Thyroid gland (tissue), 4 donors: ENCODE measurements around the gene PTPN14. TPM values are rescaled to one million over a fixed set of nuclear protein-coding genes. Genes with fewer than 3 reads are reported as not detected.
"Not testable (repeated sequence)": the region's sequence is repeated elsewhere in the genome, so short reads cannot be mapped to it uniquely, and the experiment has no call there.

Experiments
- DNase-seq, 2 donors: peaks; one replicate each; pipeline ENCODE4 v3.0.0-alpha.2; 2019
- H3K27ac ChIP-seq, 3 donors: fragments of 200-600 bp; sonication (generic); 1 replicate in 2 of 3; 2 replicates in 1 of 3; pipeline ENCODE4 v1.5.1; 2016 to 2019; ENCODE audit warnings: mild to moderate bottlenecking in 1 of 3, moderate library complexity in 1 of 3
- H3K27me3 ChIP-seq: fragments of 200-600 bp; sonication (generic); one replicate; pipeline ENCODE4 v1.5.1; 2019
- H3K36me3 ChIP-seq, 2 donors: fragments of 200-600 bp; sonication (generic); one replicate each; pipeline ENCODE4 v1.5.1; 2016 to 2019
- H3K4me1 ChIP-seq, 2 donors: fragments of 200-600 bp; sonication (generic); one replicate each; pipeline ENCODE4 v1.5.1; 2017 to 2019
- H3K4me3 ChIP-seq, 3 donors: fragments of 200-600 bp; sonication (generic); replicated peaks in 1 of 3; 1 replicate in 2 of 3; 2 replicates in 1 of 3; pipeline ENCODE4 v1.5.1; 2016; ENCODE audit warnings: mild to moderate bottlenecking in 1 of 3
- H3K9me3 ChIP-seq: fragments of 200-600 bp; sonication (generic); one replicate; pipeline ENCODE4 v1.5.1; 2017
- POLR2A ChIP-seq, 2 donors: fragments of 450-650 bp; IDR thresholded peaks; one replicate each; pipeline ENCODE4 v1.6.1; 2017; ENCODE audit warnings: antibody characterized with exemption in 2 of 2, mild to moderate bottlenecking in 2 of 2, moderate library complexity in 1 of 2
- WGBS, 2 donors: methylation state at CpG; one replicate each; pipeline ENCODE4 v1.1.5; 2017; 5-methylcytosine and 5-hydroxymethylcytosine counted together
- intact Hi-C: fragments of 100-400 bp; cut with DNase I; formaldehyde crosslinking; loops from one replicate; pipeline ENCODE4 v1.15.1; 2023
- total RNA-seq, 4 donors: library from RNA; depleted of rRNA; stranded (reverse); fragments of >200 nt; gene quantifications; one replicate each; pipeline ENCODE4 v1.2.3, GENCODE V29; 2016
- TF ChIP-seq, protein P1 (sequence below), 6 experiments: fragments of 200-600 bp in 3 of 6; fragments of 450-650 bp in 3 of 6; sonication (generic) in 3 of 6; IDR thresholded peaks; one replicate each; pipeline ENCODE4 v1.5.1; 2016 to 2019; ENCODE audit warnings: antibody characterized with exemption in 6 of 6, mild to moderate bottlenecking in 2 of 6, inconsistent platforms in 1 of 6, moderate library complexity in 1 of 6

PTPN14 gene
- total RNA-seq = 10 to 100 TPM; 28.1 to 33.4 (median 31.8) TPM

DNA sequence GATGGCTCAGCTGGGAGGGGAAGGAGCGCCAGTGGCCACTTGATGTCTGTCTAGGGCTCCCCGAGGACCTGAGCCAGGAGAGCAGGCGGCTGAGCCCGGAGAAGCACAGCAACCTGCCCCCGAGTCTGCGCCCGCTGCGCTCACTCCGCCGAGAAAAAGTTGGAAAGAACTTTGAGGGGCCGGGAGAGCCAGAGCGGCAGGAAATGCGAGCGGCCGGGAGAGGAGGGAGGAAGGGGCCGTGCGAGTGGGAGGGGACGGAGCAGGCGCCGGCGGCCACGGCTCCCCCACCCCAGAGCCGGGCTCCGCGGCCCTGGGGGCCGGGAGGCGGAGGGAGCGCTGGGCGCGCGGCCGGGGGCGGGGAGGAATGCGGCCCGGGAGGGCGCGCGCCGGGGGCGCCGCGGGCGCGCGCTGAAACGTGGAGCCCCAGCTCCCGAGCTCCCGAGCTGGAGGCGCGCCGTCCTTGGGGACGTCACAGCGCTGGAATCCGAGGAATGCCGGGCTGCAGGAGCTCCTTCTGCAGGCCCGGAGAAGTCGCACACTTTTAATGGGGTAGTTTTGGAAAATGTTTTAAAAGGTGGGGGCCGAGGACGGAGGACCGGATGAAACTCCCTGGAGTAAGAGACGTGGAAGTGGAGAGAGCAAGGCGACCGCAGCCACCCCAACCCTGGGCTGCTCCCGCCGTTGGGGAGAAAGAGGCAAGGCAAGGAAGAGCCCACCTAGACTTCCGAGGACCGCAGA lies at the start of gene PTPN14:
PTPN14 (minus strand) TSS at position 167 of the 738 bp plus-strand sequence. CDS start 86,799 bp downstream, outside the sequence.
- Histone ChIP-seq H3K9me3 (no peaks in the 10 kb centered on the region), H3K27ac (peak within 1 kb of the TSS; percentile 100), H3K27me3 (no peaks in the 10 kb centered on the region), H3K36me3 (no peaks in the 10 kb centered on the region), H3K4me1 (peaks cover 28 to 31% of the 10 kb centered on the region in 2 donors), H3K4me3 (peak within 1 kb of the TSS; percentile 60 to 88 (median 80))
- intact Hi-C loops = no loop called here
- TF ChIP-seq, protein P1, sequence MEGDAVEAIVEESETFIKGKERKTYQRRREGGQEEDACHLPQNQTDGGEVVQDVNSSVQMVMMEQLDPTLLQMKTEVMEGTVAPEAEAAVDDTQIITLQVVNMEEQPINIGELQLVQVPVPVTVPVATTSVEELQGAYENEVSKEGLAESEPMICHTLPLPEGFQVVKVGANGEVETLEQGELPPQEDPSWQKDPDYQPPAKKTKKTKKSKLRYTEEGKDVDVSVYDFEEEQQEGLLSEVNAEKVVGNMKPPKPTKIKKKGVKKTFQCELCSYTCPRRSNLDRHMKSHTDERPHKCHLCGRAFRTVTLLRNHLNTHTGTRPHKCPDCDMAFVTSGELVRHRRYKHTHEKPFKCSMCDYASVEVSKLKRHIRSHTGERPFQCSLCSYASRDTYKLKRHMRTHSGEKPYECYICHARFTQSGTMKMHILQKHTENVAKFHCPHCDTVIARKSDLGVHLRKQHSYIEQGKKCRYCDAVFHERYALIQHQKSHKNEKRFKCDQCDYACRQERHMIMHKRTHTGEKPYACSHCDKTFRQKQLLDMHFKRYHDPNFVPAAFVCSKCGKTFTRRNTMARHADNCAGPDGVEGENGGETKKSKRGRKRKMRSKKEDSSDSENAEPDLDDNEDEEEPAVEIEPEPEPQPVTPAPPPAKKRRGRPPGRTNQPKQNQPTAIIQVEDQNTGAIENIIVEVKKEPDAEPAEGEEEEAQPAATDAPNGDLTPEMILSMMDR (IDR thresholded peaks at IDR 0.05) = peak in 4 of 6 experiments; percentile 28 to 35 (median 32)
- peak in 1 of 2 donors; percentile 85 for TF ChIP-seq POLR2A (IDR thresholded peaks at IDR 0.05)
- 0% methylated on average over 21 to 44 of the region's 67 CpGs for WGBS, 2 donors
- DNase-seq = peak; percentile 93

DNA sequence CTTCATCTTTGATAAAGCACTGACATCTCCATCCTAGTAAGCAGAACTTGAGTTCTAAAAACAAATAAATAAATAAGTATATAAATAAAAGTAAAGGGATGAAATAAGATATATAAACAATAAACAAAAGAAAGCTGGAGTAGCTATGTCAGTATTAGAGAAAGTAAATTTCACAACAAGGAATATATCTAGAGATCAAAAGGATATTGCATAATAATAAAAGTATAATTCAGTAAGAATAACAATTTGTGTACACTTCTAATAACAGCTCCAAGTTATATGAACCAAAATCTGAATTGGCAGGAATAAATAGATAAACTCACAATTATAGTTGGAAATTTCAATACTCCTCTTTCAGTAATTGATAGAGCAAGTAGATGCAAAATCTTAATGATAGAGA lies 41.8 kb upstream of the PTPN14 start:
- no peaks in the 10 kb centered on the region for H3K4me1 ChIP-seq
- no peak for TF ChIP-seq POLR2A (IDR thresholded peaks at IDR 0.05)
- TF ChIP-seq, protein P1 (IDR thresholded peaks at IDR 0.05) = no peak
- no peaks in the 10 kb centered on the region for H3K36me3 ChIP-seq
- intact Hi-C loops = no loop called here
- H3K27me3 ChIP-seq = no peaks in the 10 kb centered on the region
- H3K4me3 ChIP-seq = no peak overlapping the region
- H3K9me3 ChIP-seq = no peaks in the 10 kb centered on the region
- no peak overlapping the region for H3K27ac ChIP-seq
- DNase-seq = no peak

DNA sequence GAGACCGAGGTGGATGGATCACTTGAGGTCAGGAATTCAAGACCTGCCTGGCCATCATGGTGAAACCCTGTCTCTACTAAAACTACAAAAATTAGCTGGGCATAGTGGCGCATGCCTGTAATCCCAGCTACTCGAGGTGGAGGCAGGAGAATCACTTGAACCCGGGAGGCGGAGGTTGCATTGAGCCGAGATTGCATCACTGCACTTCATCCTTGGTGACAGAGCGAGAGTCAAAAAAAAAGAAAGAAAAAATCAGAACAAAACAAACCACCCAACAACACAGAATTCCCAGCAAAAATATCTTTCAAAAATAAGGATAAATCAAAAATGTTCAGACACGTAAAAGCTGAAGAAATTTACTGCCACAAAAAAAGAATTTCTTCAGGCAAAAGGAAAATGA lies 40.5 kb upstream of the PTPN14 start:
- intact Hi-C loops, H3K27ac ChIP-seq, H3K9me3 ChIP-seq, H3K36me3 ChIP-seq, H3K4me1 ChIP-seq, H3K27me3 ChIP-seq, H3K4me3 ChIP-seq, DNase-seq: not testable (repeated sequence)
- WGBS, 2 donors = 74 to 82% methylated on average over 8 of the region's 8 CpGs

DNA sequence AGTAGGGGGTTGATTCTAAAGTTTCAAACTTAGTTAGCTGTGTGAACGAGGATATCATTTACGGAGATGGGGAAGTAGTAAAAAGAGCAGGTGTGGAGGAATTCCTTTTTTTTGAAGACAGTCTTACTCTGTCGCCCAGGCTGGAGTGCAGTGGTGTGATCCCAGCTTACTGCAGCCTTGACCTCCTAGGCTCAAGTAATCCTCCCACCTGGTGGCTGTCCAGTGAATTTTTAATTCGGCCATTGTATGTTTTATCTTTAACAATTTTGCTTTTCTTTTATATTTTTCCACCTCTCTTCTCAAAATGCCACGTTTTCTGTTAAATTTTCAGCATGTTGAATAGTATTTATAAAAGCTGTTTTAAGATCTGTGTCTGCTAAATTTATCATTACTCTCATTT lies 39.3 kb upstream of the PTPN14 start:
- Histone ChIP-seq H3K27me3 (no peaks in the 10 kb centered on the region), H3K27ac (no peak overlapping the region), H3K36me3 (no peaks in the 10 kb centered on the region), H3K9me3 (no peaks in the 10 kb centered on the region), H3K4me3 (no peak overlapping the region), H3K4me1 (no peaks in the 10 kb centered on the region)
- intact Hi-C loops = no loop called here
- no peak for DNase-seq
- TF ChIP-seq, protein P1 (IDR thresholded peaks at IDR 0.05) = no peak
- no peak for TF ChIP-seq POLR2A (IDR thresholded peaks at IDR 0.05)
- WGBS, 2 donors = 87% methylated on average over 5 of the region's 5 CpGs

GRCh38 chr1:214588963-214589597 lies 37.7 kb upstream of the PTPN14 start:
- no peak for DNase-seq
- WGBS, 2 donors = 94% methylated on average over 4 of the region's 4 CpGs
- no peaks in the 10 kb centered on the region for H3K9me3 ChIP-seq
- H3K36me3 ChIP-seq = no peaks in the 10 kb centered on the region
- no peak overlapping the region for H3K27ac ChIP-seq
- no peak for TF ChIP-seq POLR2A (IDR thresholded peaks at IDR 0.05)
- TF ChIP-seq, protein P1 (IDR thresholded peaks at IDR 0.05) = no peak
- H3K4me3 ChIP-seq = no peak overlapping the region
- intact Hi-C loops = loop anchor here (5.0 kb wide), 1 partner anchor 257 kb away; no protein-coding TSS in a partner anchor
- no peaks in the 10 kb centered on the region for H3K27me3 ChIP-seq
- H3K4me1 ChIP-seq = no peaks in the 10 kb centered on the region
